Astrocyte (in vitro differentiated cells and primary cell): ENCODE data around the gene RAD51B. TPM values are rescaled to one million over a fixed set of nuclear protein-coding genes. Genes with fewer than 3 reads are reported as not detected.

Source experiments
- DNase-seq: peaks from one replicate; pipeline ENCODE4 v3.0.0-alpha.2; 2010; ENCODE audit warnings: low read depth
- FAIRE-seq: peaks from 2 replicates; lab custom pipeline; 2011; peaks lifted over from hg19 to GRCh38; lab: Jason Lieb, UNC
- H2AFZ ChIP-seq: 2 replicates; pipeline ENCODE4 v1.6.0; 2012; ENCODE audit warnings: low read depth, low read length, inconsistent platforms
- H3K27ac ChIP-seq: 2 replicates; pipeline ENCODE4 v1.5.1; 2011; ENCODE audit warnings: low read depth, low read length, inconsistent platforms
- H3K27me3 ChIP-seq: 2 replicates; pipeline ENCODE4 v1.6.0; 2011; ENCODE audit warnings: low read length, inconsistent platforms; ENCODE audit not compliant: insufficient read depth
- H3K36me3 ChIP-seq: 2 replicates; pipeline ENCODE4 v1.5.1; 2011; ENCODE audit warnings: low read length, inconsistent platforms; ENCODE audit not compliant: insufficient read depth
- H3K4me1 ChIP-seq: 2 replicates; pipeline ENCODE4 v1.5.1; 2011; ENCODE audit warnings: low read length, inconsistent platforms; ENCODE audit not compliant: insufficient read depth
- H3K4me2 ChIP-seq: 2 replicates; pipeline ENCODE4 v1.6.0; 2012; ENCODE audit warnings: low read length, inconsistent platforms
- H3K4me3 ChIP-seq: 2 replicates; pipeline ENCODE4 v1.5.1; 2011; ENCODE audit warnings: low read depth, mild to moderate bottlenecking, low read length, inconsistent platforms; ENCODE audit not compliant: insufficient read depth
- H3K79me2 ChIP-seq: 2 replicates; pipeline ENCODE4 v1.6.0; 2012; ENCODE audit warnings: mild to moderate bottlenecking, low read length, inconsistent platforms; ENCODE audit not compliant: insufficient read depth
- H3K9ac ChIP-seq: 2 replicates; pipeline ENCODE4 v1.6.0; 2012; ENCODE audit warnings: mild to moderate bottlenecking, low read length, inconsistent platforms
- H3K9me3 ChIP-seq: 2 replicates; pipeline ENCODE4 v1.5.1; 2012; ENCODE audit warnings: low read depth, mild to moderate bottlenecking, low read length, inconsistent platforms; ENCODE audit not compliant: insufficient read depth
- H4K20me1 ChIP-seq: 2 replicates; pipeline ENCODE4 v1.6.0; 2012; ENCODE audit warnings: low read length, inconsistent platforms; ENCODE audit not compliant: insufficient read depth
- H3K27ac Mint-ChIP-seq: one replicate; pipeline ENCODE4 v1.8.0; 2021; ENCODE audit warnings: mild to moderate bottlenecking, mixed read lengths; ENCODE audit not compliant: unreplicated experiment
- H3K27me3 Mint-ChIP-seq: one replicate; pipeline ENCODE4 v1.8.0; 2021; ENCODE audit warnings: low read depth, mixed read lengths; ENCODE audit not compliant: unreplicated experiment
- H3K36me3 Mint-ChIP-seq: one replicate; pipeline ENCODE4 v1.8.0; 2021; ENCODE audit warnings: low read depth, mixed read lengths; ENCODE audit not compliant: unreplicated experiment
- H3K4me1 Mint-ChIP-seq: one replicate; pipeline ENCODE4 v1.8.0; 2021; ENCODE audit warnings: low read depth, mixed read lengths; ENCODE audit not compliant: unreplicated experiment
- H3K4me3 Mint-ChIP-seq: one replicate; pipeline ENCODE4 v1.8.0; 2021; ENCODE audit warnings: mild to moderate bottlenecking, moderate library complexity, mixed read lengths; ENCODE audit not compliant: unreplicated experiment
- H3K9me3 Mint-ChIP-seq: one replicate; pipeline ENCODE4 v1.8.0; 2021; ENCODE audit warnings: mild to moderate bottlenecking, mixed read lengths; ENCODE audit not compliant: unreplicated experiment
- CTCF ChIP-seq: IDR thresholded peaks from 2 replicates; pipeline ENCODE4 v1.5.1; 2011; ENCODE audit warnings: low read depth, mild to moderate bottlenecking, inconsistent platforms, low read length, moderate library complexity; ENCODE audit not compliant: insufficient read depth
- EZH2 ChIP-seq: IDR thresholded peaks from 2 replicates; pipeline ENCODE4 v1.6.1; 2012; ENCODE audit warnings: mild to moderate bottlenecking, low read length, inconsistent platforms; ENCODE audit not compliant: insufficient read depth
- total RNA-seq: library from RNA; stranded (reverse); gene quantifications from 2 replicates; pipeline ENCODE4 v1.2.1, GENCODE V29; 2021

RAD51B gene
- total RNA-seq, 1 donor from 2014 or later = 10.8 TPM

- H3K9me3 ChIP-seq = peaks cover 11% of the 10 kb centered on the region
- H3K4me1 Mint-ChIP-seq = peaks cover 15% of the 10 kb centered on the region
- no peaks in the 10 kb centered on the region for H3K27me3 ChIP-seq
- H3K27ac ChIP-seq = no peak overlapping the region
- DNase-seq (no peak), FAIRE-seq (no peak)
- H3K27ac Mint-ChIP-seq = no peak overlapping the region
- H3K27me3 Mint-ChIP-seq = no peaks in the 10 kb centered on the region
- H3K79me2 ChIP-seq = no peaks in the 10 kb centered on the region
- H3K9ac ChIP-seq = no peak overlapping the region
- peaks cover 12% of the 10 kb centered on the region for H3K36me3 Mint-ChIP-seq
- peaks cover 9% of the 10 kb centered on the region for H3K4me1 ChIP-seq
- H3K4me3 ChIP-seq = no peak overlapping the region
- H3K4me3 Mint-ChIP-seq = no peak overlapping the region
- no peaks in the 10 kb centered on the region for H3K36me3 ChIP-seq
- H4K20me1 ChIP-seq = no peaks in the 10 kb centered on the region
- H3K4me2 ChIP-seq = no peak overlapping the region
- H3K9me3 Mint-ChIP-seq = peaks cover 33% of the 10 kb centered on the region
- H2AFZ ChIP-seq = no peak overlapping the region
- TF ChIP-seq EZH2 = no peak
- no peak for TF ChIP-seq CTCF
Observed at GRCh38 chr14:68616221-68616902, 796.8 kb downstream of the RAD51B start.

GRCh38 chr14:68619790-68620574 is 800.4 kb downstream of the RAD51B start:
- Mint-ChIP-seq H3K9me3 (peaks cover 22% of the 10 kb centered on the region), H3K27me3 (no peaks in the 10 kb centered on the region), H3K36me3 (peaks cover 5% of the 10 kb centered on the region), H3K27ac (peak overlapping the region; percentile 87), H3K4me1 (peaks cover 21% of the 10 kb centered on the region), H3K4me3 (no peak overlapping the region)
- H3K4me3 ChIP-seq = no peak overlapping the region
- no peak overlapping the region for H3K9ac ChIP-seq
- H3K4me1 ChIP-seq = peaks cover 9% of the 10 kb centered on the region
- H2AFZ ChIP-seq = no peak overlapping the region
- no peaks in the 10 kb centered on the region for H4K20me1 ChIP-seq
- DNase-seq = peak; percentile 55
- H3K27me3 ChIP-seq = no peaks in the 10 kb centered on the region
- FAIRE-seq = no peak
- no peaks in the 10 kb centered on the region for H3K79me2 ChIP-seq
- peaks cover 11% of the 10 kb centered on the region for H3K9me3 ChIP-seq
- TF ChIP-seq EZH2 (no peak), CTCF (no peak)
- H3K27ac ChIP-seq = no peak overlapping the region
- no peak overlapping the region for H3K4me2 ChIP-seq
- no peaks in the 10 kb centered on the region for H3K36me3 ChIP-seq
